C4-2B (cell line): ENCODE measurements around the gene UBN1.

Experiments used
- H3K27ac ChIP-seq: fragments of 450-650 bp; 2 replicates; pipeline ENCODE4 v1.5.1; 2017
- CTCF ChIP-seq: fragments of 450-650 bp; conservative IDR thresholded peaks from 2 replicates; pipeline ENCODE4 v1.5.1; 2017; ENCODE audit warnings: mild to moderate bottlenecking
- ZFX ChIP-seq: fragments of 450-650 bp; IDR thresholded peaks from 2 replicates; pipeline ENCODE4 v1.6.1; 2017

Gene UBN1

GRCh38 chr16:4864728-4865127, 17.4 kb downstream of the UBN1 start:
- no peak for TF ChIP-seq CTCF
- TF ChIP-seq ZFX: no peak
- H3K27ac ChIP-seq: no peak overlapping the region

GRCh38 chr16:4865231-4865860, 18.1 kb downstream of the UBN1 start:
- no peak overlapping the region for H3K27ac ChIP-seq
- TF ChIP-seq CTCF (no peak), ZFX (no peak)

GRCh38 chr16:4866586-4866985, 19.3 kb downstream of the UBN1 start:
- no peak overlapping the region for H3K27ac ChIP-seq
- TF ChIP-seq CTCF (no peak), ZFX (no peak)

GRCh38 chr16:4868026-4868425, 20.7 kb downstream of the UBN1 start:
- TF ChIP-seq CTCF: no peak
- no peak for TF ChIP-seq ZFX
- H3K27ac ChIP-seq: no peak overlapping the region

GRCh38 chr16:4868535-4868934, 21.3 kb downstream of the UBN1 start:
- peak overlapping the region; percentile 77 for H3K27ac ChIP-seq
- TF ChIP-seq CTCF (no peak), ZFX (no peak)

- H3K27ac ChIP-seq: peak overlapping the region; percentile 77
Measured at GRCh38 chr16:4869147-4869805, 22.0 kb downstream of the UBN1 start.

More at GRCh38 chr16:4869147-4869805, 22.0 kb downstream of the UBN1 start:
- TF ChIP-seq ZFX (0 out of 2 replicates have a peak, but pooled peaks have one; percentile 13), CTCF (no peak)
